Activated CD4-positive, CD25-positive, alpha-beta regulatory T cell (primary cell): ENCODE results near the gene CCL26.
"Not testable (repeated sequence)": the region's sequence is repeated elsewhere in the genome, so short reads cannot be mapped to it uniquely, and the experiment has no call there.

Experiments
- DNase-seq, 4 experiments: peaks; one replicate each; lab custom pipeline; 2025; lab: John Stamatoyannopoulos, UW

CCL26 gene

DNA sequence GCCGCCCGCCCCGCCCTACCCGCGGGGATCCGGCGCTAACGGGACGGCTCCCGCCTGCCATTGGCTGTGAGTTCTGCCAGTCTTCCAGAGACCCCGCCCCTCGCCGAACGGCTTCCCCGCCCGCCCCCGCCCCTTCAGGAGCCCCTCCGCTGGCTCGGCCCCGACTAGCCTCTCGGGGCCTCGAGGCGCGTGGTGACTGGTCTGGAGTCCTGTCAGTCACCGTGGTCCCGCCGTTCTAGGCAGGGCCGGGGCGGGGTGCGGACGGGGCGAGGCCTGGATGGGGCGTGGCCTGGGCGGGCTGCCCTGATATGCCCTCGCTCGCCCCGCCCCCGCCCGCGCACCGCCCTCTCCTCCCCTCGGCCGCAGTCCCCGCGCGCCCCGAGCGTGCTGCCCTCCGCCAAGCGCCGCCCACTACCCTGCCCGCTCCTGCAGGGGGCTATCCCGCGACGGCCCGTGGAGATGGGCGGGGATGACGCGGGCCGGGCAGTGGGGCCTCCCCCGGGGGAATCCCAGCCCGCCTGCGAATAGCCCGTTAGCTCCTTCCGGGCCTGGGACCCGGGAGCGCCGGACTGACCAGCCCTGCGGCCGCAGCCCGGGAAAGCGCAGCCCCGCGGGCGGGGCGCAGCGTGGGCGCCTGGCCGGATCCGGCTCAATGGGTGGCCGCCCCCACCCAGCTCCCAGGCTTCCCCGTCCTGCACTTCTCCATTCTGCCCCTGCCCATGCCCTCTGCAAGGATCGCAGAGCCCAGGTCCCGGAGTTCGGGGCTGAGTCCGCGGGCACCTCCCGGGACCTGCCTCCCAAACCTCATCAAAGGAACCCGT, 32.8 kb downstream of the CCL26 start:
- DNase-seq: peak; percentile 98 to 100 (median 100)

GRCh38 chr7:75738604-75738974, 33.4 kb downstream of the CCL26 start, which contains the start of gene HIP1:
Gene HIP1 (minus strand): TSS chr7:75738941. CDS start chr7:75738920, 21 bp downstream.
- peak in 2 of 4 experiments; percentile 32 to 33 for DNase-seq

GRCh38 chr7:75737856-75738603, 34.0 kb downstream of the CCL26 start:
- no peak for DNase-seq

DNA sequence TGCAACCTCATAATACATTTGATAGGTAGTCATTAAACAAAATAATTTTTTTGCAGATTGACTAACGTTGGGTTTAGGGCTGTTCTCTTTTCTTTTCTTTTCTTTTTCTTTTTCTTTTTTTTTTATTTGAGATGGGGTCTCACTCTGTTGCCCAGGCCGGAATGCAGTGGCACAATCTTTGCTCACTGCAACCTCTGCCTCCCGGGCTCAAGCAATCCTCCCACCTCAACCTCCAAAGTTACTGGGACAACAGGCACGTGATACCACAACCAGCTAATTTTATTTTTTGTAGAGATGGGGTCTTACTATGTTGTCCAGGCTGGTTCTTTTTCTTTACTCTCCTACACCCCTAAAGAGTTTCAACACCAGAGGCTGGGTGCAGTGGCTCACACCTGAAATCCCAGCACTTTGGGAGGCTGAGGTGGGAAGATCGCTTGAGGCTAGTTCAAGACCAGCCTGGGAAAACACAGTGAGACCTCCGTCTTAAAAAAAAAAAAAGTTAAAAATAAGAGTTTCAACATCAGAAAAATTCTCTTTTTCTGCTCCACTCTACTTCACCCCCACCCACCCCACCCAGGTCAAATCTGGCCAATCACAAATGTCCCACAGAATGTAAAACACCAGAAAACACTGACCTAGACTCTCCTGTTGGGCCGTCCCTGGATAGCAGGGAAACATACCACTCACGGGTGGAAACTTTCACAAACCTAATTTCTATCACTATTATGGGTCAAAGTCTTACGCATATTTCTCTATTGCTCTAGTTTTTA, 36.2 kb downstream of the CCL26 start:
- no peak for DNase-seq

DNA sequence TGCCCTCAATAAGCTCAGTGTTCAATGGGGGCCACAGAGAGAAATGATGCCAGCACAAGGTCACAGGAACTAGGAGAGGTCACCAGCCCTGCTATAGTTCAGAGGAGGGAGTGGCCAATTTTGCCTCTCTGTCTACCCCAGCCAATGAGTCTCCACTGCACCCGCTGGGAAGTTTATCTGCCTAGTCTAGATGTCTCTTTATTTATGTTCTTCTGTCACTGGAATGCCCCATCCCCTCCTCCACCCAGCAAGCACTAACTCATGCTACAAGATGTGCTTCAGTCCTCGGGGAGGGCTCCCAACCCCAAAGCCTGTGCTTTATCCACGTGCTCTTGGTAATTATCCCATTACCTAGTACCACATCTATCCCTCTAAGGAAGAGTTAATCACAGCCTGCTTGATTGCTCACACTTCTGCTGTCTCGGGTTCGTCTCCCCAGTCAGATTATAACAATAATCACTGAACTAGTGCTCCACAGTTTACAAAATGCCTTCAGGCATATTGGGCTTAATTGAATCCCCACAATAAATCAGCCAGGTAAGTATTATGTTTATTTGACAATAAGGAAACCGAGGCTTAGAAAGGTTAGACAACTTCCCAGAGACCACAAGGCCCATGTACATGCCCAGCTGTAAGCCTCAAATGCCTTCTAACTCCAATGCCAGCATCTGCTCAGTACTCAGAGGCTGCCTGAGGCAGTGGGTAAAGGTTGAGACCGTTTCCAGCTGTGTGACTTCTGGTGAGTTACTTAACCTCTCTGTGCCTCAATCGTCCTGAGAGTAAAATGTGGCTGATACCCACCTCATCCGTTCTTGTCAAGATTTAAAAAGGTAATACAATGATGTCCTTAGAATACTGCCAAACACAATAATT, 37.2 kb downstream of the CCL26 start:
- no peak for DNase-seq

DNA sequence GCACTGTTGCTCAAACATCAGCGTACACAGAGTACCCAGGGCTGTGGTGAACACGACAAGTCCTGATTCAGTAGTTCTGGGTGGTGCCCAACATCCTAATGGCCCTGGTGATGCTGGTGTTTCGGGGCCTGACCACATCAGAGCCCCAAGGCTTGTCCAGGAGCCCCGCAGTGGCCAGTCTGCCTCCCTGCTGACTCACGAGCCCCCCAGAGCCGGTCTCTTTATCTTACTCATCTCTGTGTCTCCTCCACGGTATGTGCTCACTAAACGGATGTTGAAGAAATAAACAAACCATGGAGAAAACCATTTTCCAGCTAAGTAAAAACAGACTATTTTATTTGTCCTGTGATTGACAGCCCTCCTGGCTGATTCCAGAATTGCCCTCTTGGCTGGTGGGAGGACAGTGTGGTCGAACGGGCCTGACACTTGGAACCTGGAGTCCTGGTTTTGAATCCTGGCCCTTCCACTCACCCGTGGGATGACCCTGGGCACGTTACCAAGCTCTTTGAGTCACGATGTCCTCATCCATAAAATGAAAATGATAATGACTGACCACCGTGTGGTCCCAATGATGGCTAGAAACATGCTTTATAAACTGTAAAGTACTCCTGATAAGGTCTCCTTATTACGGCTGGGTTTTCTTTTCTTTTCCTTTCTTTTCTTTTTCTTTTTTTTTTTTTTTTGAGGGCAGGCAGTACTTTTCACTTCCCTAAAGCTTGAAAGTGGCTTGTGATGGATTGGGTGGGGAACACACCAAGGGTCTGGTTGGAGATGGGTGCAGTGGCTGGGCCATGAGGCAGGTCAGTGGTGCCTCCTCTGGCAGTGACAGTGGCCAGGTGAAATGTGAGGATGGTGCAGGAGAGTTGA, 39.0 kb downstream of the CCL26 start:
- DNase-seq: no peak

GRCh38 chr7:75732016-75732521, 39.9 kb downstream of the CCL26 start:
- DNase-seq: no peak

DNA sequence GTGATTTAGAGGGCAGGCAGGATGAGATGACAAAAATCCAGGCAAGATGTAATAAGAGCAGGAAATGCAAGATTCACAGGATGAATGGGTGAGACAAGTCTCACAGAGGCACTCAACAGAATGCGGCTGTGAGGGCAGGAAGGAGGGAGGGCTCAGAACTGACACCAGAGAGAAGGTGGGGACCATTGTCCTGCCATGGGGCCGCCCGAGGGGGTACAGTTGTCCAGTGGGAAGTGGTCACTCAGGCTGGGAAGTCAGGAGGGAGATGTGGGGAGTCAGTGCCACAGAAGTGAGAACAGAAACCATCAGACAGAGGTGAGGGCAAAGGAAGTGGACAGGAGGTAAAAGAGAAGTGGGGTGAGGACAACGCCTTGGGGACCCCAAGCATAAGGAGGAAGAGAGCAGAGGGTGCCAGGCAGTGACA, 42.1 kb downstream of the CCL26 start:
- no peak for DNase-seq

GRCh38 chr7:75727881-75728593, 44.0 kb downstream of the CCL26 start:
- no peak for DNase-seq

- not testable (repeated sequence) for DNase-seq
These were observed 44.7 kb downstream of the CCL26 start for GRCh38 chr7:75727351-75727750.

DNA sequence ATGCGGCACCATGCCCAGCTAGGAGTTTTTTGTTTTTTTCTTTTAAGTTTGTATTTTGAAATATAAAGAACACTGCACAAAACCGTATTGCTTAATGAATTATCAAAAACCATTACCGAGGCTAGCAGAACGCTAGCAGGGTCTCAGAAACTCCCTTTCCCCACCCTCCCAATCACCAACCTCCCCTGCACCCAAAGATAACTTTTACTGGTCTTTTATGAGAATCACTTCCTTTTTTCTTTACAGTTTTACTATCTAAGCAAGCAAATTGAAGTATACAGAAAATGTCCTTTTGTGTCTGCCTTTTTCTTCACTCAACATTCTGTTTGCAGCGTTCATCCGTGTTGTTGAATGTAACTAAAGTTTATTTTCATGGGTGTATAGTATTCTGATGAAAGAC, 46.7 kb downstream of the CCL26 start:
- DNase-seq: no peak

GRCh38 chr7:75723444-75723843, 48.6 kb downstream of the CCL26 start:
- no peak for DNase-seq

GRCh38 chr7:75722373-75722772, 49.6 kb downstream of the CCL26 start:
- no peak for DNase-seq

DNA sequence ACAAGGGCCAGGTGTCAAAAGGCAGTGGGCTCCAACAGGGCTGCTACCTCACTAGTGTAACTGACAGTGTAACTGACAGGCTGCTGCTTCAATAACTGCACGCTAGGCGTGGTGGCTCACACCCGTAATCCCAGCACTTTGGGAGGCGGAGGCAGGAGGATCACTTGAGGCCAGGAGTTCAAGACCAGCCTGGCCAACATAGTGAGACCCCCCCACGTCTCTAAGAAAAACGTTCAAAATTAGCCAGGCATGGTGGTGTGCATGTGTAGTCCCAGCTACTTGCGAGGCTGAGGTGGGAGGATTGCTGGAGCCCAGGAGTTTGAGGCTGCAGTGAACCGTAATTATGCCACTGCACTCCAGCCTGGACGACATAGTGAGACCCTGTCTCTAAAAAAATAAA, 50.1 kb downstream of the CCL26 start:
- not testable (repeated sequence) for DNase-seq

DNA sequence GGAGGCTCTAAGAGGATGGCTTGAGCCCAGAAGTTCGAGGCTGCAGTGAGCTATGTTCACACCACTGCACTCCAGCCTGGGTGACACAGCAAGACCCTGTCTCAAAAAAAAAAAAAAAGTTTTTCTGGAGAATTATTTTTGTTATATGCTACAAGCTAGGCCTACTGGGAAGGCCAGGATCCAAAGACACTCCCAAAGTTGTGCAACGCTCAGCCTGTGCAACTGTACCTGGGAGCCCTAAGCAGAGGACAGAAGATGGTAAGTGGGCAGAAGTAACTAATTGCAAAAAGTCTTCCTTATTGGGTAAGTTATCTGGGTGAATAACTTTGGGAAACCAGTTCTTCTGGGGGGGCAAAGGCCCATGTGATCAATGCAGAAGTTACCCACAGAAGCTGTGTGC, 50.6 kb downstream of the CCL26 start:
- no peak for DNase-seq

DNA sequence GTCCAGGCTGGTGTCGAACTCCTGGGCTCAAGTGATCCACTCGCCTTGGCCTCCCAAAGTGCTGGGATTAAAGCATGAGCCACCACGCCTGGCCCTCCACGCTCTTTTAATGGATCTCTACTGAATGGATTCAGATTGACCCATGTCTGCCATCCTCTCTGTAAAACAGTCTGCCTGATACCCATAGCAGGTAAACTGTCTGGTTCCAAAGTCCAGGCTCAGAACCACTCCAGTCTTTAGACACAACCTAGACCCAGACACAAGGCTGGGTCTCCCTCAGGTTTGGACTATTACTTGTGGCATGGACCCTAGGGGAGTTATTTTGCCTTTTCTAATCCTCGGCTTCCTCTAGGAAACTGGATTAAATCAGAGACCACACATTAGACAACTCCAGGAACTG, 52.4 kb downstream of the CCL26 start:
- DNase-seq: no peak
